GM15510 (cell line): ENCODE data around the gene NSUN6.

ENCODE experiments used
- POLR2A ChIP-seq: IDR thresholded peaks from 3 replicates; pipeline ENCODE4 v1.6.1; 2011; ENCODE audit warnings: borderline replicate concordance; ENCODE audit not compliant: insufficient read length; ENCODE audit errors: extremely low read depth

NSUN6 gene

DNA sequence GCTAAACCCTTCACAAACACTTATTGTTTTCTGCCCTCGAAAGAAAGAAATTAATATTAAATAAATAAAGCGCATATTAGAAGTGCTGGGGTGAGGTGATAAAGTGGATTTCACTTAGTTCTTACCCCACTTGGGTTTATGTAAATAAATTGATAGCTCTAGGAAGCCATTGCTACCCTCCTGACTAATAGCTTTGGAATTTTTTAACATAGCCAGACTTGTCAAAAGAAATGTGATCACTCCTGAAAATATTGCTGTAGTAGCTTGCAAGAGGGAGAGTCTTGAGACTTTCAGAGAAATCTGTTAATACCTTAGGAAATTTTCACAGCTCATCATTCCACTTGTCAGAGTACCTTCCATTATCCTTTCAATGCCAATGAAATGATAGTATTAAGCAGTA is 15.4 kb upstream of the NSUN6 start:
- TF ChIP-seq POLR2A: no peak

DNA sequence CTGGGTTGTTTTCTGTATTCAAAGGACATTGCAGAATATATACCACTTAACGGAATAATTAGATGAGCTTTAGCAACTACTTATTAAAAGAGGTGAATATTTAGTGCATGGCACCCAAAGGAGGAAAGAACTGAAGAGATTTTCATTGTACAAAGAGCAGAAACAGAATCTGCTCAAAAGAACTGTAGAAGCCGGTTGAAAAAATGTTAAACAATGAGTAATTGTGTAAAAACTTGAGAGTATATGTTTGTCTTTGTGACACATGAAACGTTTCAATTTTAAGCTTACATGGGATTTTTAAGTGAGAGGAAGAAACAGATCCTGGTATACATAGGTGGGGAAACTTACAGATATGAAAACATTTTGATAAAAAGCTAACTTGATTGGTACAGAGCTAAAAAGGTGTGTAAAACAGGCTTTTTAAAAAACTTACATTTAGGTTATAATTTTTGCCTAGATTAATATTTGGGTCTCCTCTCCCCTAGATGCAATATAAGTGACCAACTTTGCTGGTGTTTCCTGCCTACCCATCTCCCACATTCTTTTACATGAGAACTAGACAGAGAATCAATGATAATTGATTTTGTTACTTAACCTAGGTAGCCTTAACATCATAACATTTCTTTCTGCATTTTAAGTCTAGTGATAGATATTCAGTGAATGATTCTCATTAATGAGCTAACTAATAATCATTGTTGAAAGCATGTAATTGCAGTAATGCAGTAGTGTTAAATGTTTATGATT is 14.6 kb upstream of the NSUN6 start:
- TF ChIP-seq POLR2A: no peak

DNA sequence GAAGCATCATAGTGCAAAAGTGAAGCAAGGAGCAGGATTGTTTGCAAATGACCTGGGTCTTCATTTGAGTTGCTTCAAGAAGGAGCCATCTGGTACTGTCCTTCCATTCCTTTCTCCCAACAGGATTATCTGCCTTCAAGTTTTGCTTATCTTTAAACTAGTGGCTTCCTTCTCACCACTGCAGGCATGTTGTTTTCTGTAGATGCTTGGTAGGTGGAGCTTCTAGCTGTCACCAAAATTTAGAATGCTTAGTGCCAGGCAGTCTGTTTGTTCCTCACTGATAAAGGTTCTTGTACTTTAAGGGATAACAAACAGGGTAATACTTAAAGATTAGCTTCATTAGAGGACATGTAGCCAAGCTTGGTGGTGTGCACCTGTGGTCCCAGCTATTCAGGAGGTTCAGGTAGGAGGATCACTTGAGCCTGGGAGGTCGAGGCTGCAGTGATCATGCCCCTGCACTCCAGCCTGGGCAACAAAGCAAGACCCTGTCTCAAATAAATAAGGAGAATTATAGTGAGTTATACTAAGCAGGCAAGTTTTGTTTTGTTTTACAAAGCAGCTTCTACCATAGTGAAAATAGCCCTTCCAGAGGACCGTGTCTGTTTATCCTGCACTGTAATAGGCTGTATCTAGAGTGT is 13.6 kb upstream of the NSUN6 start:
- no peak for TF ChIP-seq POLR2A

DNA sequence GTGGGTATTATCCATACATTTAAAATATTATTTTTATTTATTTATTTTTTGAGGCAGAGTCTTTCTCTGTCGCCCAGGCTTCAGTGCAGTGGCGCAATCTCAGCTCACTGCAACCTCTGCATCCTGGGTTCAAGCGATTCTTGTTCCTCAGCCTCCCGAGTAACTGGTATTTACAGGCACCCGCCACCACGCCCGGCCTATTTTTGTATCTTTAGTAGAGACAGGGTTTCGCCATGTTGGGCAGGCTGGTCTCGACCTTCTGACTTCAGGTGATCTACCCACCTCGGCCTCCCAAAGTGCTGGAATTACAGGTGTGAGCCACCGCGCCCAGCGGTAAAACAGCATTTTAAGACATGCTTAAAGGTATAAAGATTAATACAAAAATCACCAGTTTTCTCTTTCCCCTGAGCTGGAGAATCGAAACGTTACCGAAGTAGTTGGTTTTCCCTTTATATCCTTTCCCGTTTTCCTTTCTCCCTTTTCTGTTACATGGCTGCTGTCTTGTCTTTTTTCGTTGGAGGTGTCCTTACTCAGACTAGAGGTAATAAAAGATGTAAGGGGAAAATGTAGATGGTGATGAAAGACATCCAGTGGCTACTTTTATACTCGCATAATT is 9.5 kb upstream of the NSUN6 start:
- TF ChIP-seq POLR2A: no peak

DNA sequence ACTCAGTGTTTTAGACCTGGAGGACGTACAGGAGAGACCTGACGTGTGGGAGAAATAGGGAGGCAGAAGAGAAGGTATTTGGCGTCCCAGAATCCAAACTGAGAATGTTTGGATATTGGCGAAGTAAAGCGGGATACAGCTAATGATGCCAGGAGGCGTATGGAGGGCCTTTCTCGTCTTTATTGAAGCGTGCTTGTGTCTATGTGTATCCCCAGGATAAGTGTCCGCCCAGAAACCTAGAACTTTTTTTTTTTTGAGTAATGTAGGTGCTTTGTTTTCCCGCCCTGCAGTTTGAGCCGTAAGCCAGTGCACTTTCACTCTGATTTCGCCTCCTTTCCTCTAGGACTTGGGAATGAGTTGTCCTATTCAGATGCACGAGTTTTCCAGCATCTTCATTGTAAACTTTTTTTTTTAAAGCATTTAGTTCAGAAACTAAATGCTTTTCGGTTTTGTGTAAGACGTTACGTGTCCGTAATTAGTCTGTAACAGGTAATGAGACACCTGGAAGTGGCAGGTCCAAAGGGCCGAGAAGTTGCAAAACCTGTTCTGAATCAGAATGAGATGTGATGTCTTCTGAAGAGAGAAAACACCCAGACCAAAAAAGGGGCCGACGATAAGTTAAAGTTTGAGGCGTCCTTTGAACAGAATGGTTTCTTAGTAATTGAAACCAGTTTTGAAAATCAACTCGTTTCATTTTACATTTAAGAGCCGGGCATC is 8.6 kb upstream of the NSUN6 start:
- TF ChIP-seq POLR2A: no peak

DNA sequence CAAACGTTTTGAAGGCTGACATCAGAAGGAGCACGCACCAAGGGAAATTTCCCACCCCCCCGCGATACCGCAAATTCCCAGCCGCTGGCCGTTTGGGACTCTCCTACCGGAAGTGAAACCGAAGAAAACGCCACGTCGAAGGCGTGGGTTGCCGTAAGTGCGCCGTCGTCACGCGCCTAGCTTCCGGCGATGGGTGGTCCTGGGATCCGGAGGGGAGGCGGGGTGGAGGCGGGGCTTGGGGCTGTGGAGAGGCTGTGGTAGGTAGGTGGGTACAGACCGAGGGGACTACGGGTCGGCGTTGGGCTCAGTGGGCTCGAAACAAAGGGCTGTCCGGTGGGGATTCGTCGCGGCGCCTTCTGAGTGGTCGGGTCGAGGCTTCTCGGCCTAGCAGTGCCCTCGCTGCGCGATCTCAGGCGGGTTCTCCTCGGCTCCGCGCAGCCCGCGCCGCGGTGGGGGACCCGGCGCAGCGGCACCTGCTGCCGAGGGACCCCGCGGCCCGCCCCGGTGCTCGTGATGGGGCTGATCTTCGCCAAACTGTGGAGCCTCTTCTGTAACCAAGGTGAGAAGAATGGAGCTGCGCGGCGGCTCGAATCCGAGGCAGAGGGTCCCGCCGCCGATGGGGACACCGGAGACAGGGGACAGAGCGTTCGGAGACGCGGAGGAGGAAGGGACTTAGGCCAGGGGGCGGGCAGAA is 7.9 kb upstream of the NSUN6 start, which contains the start of gene ARL5B:
Gene ARL5B (plus strand): TSS at position 307 of the 694 bp plus-strand sequence. CDS start 207 bp downstream, at position 514.
- peak; percentile 79 for TF ChIP-seq POLR2A

DNA sequence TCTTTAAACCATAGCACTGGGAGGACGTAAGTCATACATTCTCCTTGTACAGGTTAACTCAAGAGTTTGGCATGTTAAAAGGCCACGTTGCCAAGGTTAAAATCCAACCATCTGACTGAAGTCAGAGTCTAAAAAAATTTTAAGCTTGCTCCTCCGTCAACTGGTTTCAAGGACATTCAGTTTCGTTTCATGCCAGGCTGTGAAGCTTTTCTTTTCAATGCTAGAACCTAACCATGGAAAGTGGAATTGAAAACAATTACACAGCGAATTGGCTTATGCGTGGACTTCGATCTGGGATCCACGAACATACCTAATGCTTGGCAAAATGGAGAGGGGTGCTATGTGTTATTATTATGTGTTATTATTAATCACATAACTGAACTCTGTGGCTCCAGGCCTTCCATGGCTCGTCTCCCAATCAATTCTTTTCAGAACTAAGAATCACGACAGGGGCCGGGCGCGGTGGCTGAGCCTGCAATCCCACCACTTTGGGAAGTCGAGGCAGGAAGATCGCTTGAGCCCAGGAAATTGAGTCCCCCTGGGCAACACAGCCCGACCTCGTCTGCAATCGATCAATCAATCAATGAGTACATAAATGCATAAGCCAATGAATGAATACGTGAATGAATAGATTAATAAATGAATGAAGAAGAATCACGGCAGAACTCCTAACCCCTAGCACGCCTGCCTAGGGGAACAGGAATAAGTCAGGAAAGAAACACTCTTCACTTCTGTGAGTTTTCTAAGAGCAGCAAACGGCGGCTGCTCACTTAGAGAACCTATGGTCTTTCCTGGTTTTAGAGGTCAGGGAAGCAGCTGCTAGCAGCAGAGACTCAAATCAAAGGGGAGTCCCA is 7.1 kb upstream of the NSUN6 start:
- TF ChIP-seq POLR2A: no peak

DNA sequence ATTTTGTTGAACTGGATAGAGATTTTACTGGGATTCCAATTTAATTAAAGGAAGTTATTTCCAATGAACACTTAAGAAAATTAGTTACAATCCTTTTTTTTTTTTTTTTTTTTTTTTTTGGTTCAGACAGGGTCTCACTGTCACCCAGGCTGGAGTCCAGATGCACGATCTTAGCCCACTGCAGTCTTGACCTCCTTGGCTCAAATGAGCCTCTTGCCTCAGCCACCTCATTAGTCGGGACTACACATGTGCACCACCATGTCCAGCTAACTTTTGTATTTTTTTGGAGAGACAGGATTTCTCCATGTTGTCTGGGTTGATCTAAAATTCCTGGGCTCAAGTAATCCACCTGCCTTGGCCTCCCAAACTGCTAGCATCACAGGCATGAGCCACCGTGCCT is 5.3 kb upstream of the NSUN6 start:
- TF ChIP-seq POLR2A: no peak

DNA sequence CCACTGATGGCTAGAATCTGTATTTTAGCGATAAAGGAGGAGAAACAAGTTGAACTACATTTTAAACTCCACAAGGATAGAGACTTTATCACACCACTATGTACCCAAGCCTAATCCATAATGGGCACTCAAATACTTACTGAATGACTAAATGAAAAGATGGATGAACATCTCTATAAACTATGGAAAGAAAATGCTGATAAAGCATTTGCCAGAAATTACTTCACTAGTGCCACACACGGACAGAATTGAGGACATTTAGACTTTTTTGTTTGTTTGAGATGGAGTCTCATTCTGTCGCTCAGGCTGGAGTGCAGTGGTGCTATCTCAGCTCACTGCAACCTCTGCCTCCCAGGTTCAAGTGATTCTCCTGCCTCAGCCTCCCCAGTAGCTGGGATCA is 1.7 kb upstream of the NSUN6 start:
- TF ChIP-seq POLR2A: no peak

DNA sequence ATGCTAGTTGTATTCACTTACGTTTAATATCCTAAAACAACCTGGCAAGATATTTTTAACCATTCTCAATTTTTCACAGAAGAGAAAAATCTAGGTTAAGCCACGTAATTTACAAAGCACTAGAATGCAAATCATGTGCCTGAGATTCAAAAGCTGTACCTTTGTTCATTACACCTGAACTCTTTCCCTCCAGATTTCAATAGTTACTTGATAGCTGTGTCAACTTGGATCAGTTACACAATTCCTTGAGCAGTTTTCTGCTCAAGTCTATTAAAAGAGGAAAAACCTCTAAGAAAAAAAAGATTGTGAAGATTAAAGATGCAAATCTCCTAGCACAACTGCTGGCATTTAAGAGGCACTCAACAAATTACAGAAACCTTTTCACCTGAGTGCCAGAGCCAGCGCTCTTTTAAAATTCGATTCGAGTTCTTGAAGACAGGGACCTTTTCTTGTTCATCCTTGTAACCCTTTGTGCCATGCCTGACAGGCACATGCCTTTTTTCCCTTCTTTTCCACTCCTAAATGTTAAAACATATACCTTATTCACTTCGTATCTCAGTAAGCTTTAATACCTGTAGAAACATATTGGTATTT is 886 bp downstream of the NSUN6 start:
- TF ChIP-seq POLR2A: no peak

DNA sequence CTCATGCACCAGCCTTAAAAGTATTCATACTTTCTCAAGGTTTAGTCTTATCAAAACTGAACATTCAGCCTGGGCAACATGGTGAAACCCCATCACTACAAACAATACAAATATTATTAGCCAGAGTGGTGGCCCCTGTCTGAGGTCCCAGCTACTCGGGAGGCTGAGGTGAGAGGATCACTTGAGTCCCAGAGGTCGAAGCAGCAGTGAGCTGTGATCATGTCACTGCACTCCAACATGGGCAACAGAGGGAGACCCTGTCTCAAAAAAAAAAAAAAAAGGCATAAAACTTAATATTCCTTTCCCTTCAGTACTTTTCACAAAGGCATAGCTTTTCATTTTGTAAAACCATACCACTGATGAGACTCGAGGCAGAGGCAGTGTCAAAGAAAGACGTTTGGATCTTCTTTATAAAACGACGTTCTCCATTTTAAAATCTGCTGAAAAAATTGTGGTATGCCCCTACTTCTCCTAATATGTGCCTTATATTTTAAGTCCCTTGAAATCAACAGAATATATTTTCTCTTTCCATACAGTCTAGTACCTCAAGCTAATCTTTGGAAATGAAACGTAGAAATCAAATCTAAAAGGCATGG is 1.9 kb downstream of the NSUN6 start:
- TF ChIP-seq POLR2A: no peak

DNA sequence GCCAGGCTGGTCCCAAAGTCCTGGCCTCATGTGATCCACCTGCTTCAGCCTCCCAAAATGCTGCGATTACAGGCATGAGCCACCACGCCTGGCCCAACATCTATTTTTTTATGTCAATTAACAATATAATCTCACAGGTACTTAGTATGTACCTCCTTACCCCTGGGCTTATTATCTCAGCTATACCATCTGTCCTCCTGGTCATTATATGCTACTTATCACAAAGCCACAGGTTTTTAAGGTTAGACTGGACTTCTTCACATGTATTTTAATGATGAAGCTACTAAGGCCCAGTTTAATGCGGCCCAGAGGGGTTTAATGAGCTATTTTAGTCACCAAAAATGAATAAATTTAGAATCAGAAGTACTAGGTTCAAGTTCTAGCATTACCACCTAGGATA is 3.4 kb downstream of the NSUN6 start:
- no peak for TF ChIP-seq POLR2A

DNA sequence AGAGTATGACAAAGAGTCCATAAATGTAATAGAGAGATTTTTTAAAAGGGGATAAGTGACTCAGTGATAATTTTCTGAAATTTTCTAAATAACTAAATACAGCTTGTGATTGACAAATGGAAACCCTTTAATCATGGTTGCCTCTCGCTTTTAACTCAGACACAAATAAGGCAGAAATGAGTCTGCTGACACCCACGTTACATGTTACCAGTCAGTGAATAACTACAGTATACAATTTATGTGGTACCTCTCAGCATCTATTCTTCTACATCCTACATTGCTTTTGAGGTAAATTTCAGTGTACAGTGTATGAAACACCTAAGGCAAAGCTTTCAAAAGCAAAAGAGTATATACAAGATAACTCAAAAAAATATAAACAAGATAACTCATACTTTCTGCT is 4.2 kb downstream of the NSUN6 start:
- no peak for TF ChIP-seq POLR2A
